WTC11 (cell line): Measurements from ENCODE around the gene CARMIL1.

Experiments
- CBFB ChIP-seq: sonication (generic); formaldehyde crosslinking; IDR thresholded peaks from 2 replicates; pipeline ENCODE4 v1.8.1; 2022; ENCODE audit warnings: mild to moderate bottlenecking, low read depth, missing genetic modification reagents
- CTCF ChIP-seq: fragments of 200-600 bp; IDR thresholded peaks from 2 replicates; pipeline ENCODE4 v1.8.0; 2022; ENCODE audit warnings: antibody characterized with exemption
- HMGXB4 ChIP-seq: sonication (generic); formaldehyde crosslinking; IDR thresholded peaks from 2 replicates; pipeline ENCODE4 v1.8.1; 2023; ENCODE audit warnings: mild to moderate bottlenecking, moderate library complexity, missing genetic modification reagents
- NFYB ChIP-seq: sonication (generic); formaldehyde crosslinking; conservative IDR thresholded peaks from 2 replicates; pipeline ENCODE4 v1.8.0; 2022; ENCODE audit warnings: low read depth, missing genetic modification reagents
- PRDM15 ChIP-seq: sonication (generic); formaldehyde crosslinking; IDR thresholded peaks from 2 replicates; pipeline ENCODE4 v1.8.0; 2022; ENCODE audit warnings: missing genetic modification reagents
- USF2 ChIP-seq: sonication (generic); formaldehyde crosslinking; IDR thresholded peaks from 2 replicates; pipeline ENCODE4 v1.8.1; 2023; ENCODE audit warnings: mild to moderate bottlenecking, missing genetic modification reagents, moderate library complexity
- ZNF138 ChIP-seq: sonication (generic); formaldehyde crosslinking; conservative IDR thresholded peaks from 2 replicates; pipeline ENCODE4 v1.8.1; 2022; ENCODE audit warnings: mild to moderate bottlenecking, moderate library complexity, missing genetic modification reagents
- ZNF232 ChIP-seq: sonication (generic); formaldehyde crosslinking; IDR thresholded peaks from 2 replicates; pipeline ENCODE4 v1.8.0; 2022; ENCODE audit warnings: mild to moderate bottlenecking, missing genetic modification reagents

GRCh38 chr6:25257686-25258348, 21.4 kb upstream of the CARMIL1 start:
- no peak for TF ChIP-seq CTCF
- TF ChIP-seq HMGXB4 (CRISPR knock-in tag) = no peak
- TF ChIP-seq USF2 (CRISPR knock-in tag) = no peak
- no peak for TF ChIP-seq PRDM15 (CRISPR knock-in tag)
- TF ChIP-seq NFYB (CRISPR knock-in tag) = no peak
- no peak for TF ChIP-seq ZNF138 (CRISPR knock-in tag)
- no peak for TF ChIP-seq ZNF232 (CRISPR knock-in tag)
- no peak for TF ChIP-seq CBFB (CRISPR knock-in tag)
